GM19328 (cell line): ENCODE results near the gene CFAP74.

ENCODE experiments used
- ATAC-seq: cut with Tn5 transposase; IDR thresholded peaks from one replicate; pipeline ENCODE4 v1.9.1; 2021; ENCODE audit warnings: mild to moderate bottlenecking, moderate library complexity; ENCODE audit not compliant: unreplicated experiment

The CFAP74 gene

DNA sequence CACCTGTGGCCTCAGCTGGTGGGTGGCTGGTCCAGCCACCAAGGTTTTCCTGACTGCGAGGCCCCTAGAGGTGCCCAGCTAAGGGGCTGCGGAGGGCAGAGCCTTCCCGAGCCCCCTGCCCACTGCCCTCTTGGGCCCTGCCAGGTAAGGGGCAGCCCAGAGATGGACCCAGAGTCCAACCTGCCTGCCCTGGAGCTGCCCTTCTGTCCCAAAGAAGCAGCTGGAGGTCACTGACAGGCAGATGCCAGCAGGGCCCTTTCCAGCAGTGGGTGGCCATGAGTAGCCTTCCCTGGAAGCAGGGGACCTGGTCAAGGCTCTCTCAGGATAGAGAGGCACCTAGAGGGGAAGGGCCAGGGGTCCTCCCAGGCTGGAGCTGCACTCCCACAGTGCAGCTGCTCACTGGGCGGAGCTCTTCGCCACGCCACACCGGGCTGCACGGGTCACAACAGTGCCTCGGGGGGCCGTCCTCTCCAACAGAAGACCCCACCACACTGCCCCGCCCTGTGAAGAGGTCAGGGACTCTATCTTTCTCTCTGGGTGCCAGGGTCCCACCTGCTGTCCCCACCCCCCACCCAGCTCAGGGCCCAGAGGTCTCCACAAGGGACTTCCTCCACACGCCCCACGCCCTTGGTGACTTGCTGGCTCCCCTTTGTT, 101.8 kb downstream of the CFAP74 start:
- no peak for ATAC-seq

DNA sequence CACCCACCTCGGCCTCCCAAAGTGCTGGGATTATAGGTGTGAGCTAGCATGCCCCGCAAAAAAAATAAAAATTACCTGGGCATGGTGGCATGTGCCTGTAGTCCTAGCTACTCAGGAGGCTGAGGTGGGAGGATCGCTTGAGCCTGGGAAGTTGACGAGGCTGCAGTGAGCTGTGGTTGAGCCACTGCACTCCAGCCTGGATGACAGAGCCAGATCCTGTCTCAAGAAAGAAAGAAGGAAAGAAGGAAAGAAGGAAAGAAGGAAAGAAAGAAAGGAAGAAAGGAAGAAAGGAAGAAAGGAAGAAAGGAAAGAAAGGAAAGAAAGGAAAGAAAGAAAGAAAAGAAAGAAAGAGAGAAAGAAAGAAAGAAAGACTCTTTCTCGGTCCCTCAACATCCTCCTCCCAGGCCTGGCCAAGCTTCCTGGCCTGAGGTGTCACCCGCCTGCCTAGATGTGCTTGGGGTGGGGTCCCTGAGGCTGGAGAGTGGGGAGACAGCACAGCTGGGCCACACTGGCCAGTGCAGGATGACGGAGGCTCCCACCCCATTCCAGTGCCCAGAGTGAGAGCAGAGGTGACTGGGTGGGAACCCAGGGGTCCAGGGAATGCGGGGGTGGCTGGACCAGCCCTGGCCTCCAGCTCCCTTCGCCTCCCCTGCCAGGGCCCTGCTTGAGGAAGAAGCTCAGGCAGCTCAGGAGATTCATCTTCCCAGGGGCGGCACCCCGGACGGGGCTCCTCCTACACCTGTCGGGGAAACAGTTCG, 102.5 kb downstream of the CFAP74 start:
- no peak for ATAC-seq

DNA sequence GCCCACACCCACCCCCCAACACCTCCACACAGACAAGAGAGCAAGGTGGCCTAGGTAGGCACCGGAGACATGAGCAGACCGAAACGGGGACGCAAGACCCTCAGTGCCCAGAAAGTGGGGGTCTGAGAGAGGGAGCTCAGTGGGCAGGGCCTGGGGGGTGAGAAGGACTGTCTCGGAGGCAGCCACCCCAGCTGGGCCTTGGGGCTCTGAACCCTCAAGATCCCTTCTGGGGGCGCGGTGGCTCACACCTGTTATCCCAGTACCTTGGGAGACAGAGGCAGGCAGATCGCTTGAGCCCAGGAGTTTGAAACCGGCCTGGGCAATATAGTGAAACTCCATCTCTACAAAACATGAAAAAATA, 103.6 kb downstream of the CFAP74 start:
- ATAC-seq: no peak

DNA sequence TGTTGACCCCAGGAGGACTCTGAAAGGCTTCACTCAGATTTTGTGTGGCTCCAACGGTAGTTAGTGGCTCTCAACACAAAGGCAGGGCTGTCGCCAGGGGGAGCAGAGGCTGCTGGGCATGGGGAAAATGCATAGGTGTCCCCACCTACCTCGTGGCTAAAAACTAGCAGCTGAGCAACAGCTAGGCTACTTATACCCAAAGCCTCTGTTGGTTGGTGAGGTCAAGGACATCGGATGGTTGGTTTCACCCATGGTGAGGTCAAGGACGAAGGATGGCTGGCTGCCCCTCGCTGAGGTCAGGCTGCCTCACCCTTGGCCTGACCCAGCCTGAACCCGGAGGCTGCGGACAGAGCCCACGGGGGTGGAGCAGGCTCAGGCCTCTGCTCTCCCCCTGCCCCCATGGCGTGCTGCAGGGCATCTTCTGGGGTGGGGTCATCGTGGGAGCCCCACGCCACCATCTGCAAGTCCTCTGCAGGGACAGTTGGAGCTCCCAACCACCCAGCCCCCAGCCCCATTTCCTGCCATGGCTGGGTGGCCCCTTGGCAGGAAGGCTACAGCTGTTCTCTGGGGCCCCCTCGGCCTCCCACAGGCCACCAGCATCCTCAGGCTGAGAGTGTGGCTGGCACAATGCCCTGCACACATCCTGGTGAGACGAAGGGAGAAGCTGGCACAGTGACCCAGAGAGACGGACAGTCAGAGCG, 104.2 kb downstream of the CFAP74 start:
- ATAC-seq: no peak

DNA sequence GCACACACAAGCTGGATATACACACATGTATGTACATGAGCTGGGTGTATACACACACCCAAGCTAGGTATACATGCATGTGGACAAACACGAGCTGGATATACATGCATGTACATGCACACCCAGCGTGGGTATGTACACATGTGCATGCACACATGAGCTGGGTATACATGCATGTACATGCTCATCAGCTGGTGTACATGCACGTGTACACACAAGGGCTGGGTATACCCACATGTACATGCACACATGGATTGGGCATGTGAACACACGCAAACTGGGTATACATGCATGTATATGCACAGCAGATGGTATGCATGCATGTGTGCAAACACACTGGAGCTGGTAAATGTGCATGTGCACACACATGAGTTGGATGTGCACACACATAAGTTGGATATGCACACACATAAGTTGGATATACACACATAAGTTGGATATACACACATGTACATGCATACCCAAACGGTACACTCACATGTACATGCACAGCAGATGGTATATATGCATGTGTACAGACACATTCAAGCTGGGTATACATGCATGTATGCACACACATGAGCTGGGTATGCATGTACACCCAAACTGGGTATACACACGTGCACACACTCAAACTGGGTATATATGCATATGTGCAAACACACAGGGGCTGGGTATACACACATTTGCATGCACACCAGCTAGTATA, 105.2 kb downstream of the CFAP74 start:
- ATAC-seq: no peak

DNA sequence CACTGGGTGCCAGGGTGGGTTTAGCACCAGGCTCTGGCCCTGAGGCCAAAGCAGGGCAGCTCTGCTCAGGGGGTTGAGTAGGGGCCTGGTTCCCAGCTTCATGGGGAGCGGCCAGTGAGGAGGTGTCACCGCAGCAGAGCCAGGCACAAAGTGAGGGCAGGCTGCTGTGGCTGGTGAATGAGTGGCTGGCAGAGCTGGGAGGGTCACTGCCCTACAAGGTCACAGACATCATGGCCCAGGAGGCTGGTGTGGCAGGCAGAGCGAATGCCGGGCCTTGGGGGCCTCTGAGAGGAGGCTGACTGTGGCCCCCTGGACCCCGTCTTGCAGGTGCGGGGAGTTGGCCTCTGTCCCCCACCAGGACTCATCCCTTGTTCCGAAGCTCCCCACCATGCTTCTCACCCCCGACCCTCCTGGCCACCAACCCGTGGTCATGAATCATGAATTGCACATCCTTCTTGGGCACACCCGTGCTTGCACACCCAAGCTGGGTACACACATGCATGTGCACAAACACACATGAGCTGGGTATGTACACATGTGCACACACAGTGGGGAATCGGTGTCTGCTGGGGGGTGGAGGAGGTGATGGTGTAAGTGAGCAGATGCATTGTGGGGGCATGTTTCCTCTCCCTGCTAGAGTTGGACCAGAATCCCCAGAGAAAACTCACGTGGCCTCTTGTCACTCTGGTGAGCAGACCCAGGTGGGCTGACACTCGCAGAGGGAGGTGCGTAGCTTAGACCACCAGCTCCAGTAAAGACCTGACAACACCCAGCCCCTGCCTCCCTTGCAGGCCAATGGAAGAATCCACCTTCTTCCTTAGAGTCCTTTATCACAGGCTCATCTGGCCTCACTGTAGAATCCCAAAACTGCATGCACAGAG, 107.9 kb downstream of the CFAP74 start:
- no peak for ATAC-seq

DNA sequence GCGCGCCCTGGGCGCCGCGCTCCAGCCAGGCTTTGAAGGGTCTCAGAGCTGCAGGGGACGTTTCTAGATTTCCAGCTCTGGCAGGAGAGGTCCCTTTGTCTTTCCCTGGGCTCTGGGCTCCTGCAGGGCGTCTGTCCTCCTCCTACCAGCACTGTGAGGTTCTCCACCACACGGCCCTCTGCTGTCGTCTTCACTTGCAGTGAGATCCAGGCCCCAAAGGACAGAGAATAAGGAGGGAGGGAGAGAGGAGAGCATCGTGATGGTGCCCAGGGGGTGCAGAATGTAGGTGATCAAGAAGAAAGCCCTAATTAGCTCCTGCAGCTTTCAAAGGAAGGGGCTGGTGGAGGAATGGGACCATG, 108.5 kb downstream of the CFAP74 start:
- no peak for ATAC-seq

DNA sequence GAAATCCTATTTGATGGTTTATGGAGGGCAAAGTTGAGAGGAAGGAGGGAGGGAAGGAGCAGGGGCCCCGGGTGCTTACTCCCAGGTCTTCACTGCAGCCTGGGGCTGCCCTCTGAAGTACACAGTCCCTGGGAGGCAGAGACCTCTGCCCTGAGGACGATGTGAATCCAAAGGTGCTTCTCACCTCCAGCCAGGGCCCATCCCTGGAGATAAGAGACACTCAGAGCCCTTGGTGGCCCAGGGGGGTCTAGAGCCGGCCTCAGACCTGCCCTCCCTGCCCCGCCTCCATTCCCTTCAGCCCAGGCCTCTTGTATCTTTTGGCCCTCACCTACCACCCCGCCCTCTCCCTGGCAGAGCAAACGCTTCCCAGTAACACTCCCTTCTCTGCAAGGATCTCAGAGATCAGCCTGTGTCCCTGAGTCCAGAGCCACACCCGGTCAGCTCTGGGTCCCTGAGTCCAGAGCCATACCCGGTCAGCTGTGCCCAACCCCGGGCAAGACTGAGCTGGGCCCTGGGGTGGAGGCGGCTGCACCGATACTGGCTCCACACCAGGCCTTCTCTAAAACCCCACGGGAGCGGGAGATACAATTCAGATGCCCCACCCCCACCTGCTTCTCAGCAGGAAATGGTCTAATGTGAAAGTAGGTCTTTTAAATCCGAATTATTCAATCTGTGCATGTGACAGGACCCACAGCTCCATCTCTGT, 109.1 kb downstream of the CFAP74 start:
- ATAC-seq: no peak

DNA sequence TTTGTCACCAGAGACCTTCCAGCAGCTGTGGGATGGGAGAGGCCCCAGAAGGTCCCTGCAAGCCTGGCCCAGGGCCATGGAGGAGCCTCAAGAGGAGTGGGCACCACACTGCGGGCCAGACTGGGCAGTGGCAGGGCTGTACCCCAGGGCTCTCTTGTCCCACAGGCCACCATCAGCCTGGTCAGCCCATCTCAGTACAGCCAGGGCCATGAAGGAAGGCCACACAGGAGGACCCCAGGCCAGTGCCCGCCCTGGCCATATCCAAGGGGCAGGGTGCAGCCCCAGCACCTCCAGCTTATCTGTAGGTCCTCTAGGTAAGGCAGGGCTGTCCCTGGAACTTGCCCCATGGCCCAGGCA, 109.6 kb downstream of the CFAP74 start:
- ATAC-seq: no peak

DNA sequence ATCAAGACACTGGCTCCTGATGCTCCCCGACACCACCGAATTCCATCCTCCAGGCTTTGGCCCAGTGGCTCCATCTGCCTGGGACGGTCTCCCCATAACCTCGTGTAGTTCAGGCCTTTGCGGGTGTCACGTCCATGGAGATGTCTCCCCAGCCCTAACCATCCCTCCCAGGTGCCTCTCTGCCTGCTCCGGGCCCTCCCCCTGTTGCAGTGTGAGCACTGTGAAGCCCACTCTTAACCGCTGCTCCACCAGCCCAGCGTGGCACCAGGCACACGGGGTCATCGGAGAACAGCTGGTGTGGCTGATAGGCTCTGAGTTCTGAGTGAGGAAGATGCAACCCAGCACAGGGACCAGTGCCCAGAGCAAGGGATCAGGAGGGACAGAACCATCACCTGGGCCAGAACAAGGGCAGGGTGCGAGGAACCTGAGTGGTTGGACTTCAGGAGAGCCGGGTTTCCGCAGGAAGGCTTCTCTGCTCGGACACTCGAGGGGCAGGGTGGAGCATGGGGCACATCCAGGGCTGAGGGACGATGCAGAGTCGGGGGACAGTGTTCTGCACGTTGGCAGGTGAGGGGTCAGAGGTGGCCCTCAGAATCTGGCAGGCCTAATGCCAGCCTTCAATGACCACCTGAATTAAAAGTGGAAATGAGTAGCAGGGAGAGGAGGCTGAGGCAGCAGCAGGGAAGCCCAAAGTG, 110.1 kb downstream of the CFAP74 start:
- ATAC-seq: no peak

DNA sequence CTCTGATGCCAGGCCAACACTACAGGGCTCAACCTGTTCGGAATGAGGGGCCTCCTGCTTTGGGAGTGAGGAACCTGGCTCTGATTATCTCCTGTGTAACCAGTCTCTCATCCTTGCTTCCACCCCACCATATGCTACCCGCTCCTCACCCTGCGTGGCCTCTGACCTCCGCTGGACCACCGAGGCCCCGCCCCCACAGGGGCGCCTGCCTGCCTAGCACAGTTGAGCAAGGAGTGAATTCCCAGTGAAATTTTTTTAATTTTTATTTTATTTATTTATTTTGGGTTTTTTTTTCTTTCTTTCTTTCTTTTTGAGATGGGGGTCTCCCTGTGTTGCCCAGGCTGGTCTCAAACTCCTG, 110.8 kb downstream of the CFAP74 start:
- no peak for ATAC-seq

DNA sequence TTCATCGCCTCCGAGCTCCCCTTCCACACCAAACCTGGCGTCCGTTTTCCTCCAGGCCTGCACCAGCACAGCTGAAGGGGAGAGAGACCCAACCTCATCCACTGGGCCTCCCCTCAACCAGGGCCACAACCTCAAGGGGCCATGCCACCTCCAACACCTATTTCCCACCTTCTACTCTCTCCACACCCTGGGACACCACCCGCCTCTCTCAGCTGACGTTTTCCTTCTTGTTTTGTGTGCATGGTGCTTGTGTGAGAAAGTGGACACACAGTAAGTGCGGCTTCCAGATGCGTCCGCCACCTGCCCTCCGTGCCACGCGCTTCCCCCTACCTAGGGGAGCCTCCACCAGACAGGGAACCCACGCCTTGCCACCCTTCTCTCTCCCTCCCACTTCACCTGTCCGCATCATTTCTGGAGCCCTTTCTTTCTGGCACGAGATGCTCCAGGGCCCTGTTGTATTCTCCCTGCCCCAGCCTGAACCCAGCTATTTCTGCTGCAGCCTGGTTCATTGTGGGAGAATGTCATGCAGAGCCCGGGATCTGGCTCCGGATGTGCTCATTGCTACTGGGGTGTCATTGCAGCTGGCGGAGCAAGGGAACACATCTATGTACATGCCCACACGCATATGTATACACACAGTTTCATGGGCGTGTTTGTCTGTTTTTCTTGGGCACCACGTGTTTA, 111.4 kb downstream of the CFAP74 start:
- no peak for ATAC-seq

DNA sequence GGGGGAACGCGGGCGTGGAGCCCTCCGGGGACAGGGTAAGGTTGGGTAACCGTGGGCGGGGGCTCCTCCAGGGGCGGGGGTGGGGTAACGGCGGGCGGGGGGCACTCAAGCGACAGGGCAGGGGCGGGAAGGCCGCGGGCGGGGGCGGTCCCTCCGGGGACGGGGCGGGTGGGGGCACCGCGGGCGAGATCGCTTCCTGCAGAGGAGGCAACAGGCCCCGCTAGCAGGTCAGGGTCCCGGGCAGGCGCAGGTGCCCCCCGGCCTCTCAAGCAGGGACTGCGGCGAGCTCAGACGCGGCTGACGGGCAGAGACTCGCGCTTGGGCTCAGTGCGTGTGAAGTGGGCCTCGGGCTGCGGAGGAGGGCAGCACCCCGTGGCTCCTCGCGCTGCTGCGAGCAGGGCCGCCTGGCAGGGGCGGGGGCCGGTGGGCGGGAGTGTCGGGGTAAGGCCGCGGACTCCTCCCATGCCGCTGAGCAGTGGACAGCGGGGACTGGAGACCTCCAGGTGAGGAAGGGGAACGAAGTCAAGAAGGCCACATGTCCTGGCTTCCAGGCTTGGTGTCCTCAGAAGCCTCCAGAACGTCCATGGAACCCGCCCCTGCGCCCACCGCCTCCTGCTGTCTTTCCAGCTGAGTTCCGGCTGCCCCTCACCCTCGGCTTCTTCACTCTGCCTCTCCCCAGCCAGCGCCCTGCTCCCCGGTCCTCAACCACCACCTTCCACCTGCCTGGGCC, 112.1 kb downstream of the CFAP74 start:
- no peak for ATAC-seq

DNA sequence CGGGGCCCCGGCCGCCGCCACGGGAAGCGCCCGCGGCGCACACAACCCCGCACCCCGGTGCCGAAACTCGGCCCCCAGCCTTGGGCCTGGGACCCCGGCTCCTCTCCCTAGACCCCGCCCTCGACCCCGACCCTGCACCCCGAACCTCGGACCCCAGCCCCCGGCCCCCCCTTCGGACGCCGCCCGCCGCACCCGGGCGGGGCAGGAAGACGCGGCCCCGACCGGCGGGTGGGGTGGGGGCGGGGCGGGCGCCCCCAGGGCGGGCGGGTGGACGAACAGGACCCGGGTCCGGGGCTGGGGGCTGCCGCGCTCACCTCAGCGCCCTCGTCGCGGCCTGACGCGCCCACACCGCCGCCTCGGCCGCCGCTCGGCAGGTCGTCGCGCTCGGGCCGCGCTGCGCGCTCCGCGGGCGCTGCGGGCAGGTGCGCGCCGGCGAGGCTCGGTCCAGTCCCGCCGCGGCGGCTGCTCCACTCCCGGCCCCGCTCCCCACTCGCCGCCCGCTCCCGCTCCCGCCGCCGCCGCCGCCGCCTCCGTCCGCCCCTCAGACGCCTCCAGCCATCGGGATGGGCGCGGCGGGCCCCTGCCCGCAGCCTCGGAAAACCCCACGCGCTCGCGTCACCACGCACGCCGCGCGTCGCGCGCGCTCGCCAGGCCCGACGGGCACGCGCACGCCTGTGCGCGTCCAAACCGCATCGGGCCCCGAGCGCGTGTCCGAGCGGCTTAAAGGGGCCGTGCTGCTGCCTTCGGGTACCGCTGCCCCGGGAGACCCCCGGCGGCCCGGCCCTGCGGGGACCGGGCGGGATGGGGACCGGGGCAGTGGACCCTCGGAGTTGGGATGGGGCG, 112.9 kb downstream of the CFAP74 start, which contains the start of gene GNB1:
TSS of gene GNB1 (minus strand) at position 582 of the 843 bp plus-strand sequence. CDS start 65,634 bp downstream, outside the sequence.
- peak; percentile 79 for ATAC-seq

DNA sequence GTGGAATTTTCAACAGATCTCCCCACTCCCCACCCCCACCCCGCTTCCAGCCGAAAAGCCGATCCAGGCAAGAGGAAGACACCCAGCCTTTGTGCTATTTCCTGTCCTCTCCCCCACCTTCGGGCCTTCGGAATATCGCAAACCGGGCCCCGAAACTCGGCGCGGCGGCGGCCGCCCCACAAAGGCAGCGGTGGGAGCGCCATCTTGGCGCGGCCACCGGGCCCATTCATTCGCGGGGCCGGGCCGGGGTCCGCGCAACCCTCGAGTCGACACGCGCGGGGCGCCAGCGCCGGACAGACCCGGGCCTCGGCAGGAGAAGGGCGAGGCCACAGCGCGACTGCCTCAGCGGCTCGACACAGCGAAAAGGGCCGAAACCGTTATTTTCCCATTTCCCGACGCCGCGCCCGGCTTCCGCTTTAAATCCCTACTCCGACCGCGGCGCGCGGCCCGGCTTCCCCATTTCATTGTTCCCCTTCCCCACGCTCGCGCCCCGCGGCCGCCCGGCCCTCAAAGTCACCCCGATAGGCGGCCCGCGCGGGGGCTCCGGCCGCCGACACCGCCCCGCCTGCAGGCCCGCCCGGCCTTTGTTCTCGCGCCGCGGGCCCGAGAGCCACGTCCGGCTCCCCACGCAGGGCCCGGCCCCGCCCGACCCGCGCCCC, 113.6 kb downstream of the CFAP74 start:
- peak; percentile 24 for ATAC-seq

DNA sequence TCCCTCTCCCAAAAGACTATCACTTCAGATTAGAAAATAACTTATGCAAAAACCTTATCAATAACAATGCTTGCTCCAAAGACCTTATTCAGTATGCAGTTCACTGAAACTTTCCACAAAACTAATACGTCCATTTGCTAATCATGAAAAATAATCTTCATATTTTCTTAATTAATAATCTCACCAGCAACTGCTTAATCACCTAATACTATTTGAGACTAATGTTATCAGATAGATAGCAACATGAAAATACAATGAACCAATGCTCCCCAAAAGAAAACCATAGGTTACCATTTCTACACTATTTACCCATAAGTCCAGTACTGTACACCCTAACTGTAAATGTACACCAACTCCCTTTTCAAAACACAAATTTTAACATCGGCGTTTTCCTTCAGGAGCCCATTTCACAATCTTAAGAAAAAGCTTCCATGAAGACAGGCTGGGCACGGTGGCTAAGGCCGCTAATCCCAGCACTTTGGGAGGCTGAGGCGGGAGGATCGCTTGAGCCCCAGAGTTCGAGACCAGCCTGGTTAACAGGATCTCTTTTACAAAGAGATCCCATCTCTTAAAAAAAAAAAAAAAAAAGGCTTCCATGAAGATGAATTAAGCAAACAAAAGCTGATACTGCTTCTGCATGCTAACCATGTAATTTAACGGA, 114.4 kb downstream of the CFAP74 start:
- ATAC-seq: no peak
